ENCODE results near the gene TTC7B.
"Not testable (repeated sequence)": the region's sequence is repeated elsewhere in the genome, so short reads cannot be mapped to it uniquely, and the experiment has no call there.

The TTC7B gene, protein sequence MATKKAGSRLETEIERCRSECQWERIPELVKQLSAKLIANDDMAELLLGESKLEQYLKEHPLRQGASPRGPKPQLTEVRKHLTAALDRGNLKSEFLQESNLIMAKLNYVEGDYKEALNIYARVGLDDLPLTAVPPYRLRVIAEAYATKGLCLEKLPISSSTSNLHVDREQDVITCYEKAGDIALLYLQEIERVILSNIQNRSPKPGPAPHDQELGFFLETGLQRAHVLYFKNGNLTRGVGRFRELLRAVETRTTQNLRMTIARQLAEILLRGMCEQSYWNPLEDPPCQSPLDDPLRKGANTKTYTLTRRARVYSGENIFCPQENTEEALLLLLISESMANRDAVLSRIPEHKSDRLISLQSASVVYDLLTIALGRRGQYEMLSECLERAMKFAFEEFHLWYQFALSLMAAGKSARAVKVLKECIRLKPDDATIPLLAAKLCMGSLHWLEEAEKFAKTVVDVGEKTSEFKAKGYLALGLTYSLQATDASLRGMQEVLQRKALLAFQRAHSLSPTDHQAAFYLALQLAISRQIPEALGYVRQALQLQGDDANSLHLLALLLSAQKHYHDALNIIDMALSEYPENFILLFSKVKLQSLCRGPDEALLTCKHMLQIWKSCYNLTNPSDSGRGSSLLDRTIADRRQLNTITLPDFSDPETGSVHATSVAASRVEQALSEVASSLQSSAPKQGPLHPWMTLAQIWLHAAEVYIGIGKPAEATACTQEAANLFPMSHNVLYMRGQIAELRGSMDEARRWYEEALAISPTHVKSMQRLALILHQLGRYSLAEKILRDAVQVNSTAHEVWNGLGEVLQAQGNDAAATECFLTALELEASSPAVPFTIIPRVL

DNA sequence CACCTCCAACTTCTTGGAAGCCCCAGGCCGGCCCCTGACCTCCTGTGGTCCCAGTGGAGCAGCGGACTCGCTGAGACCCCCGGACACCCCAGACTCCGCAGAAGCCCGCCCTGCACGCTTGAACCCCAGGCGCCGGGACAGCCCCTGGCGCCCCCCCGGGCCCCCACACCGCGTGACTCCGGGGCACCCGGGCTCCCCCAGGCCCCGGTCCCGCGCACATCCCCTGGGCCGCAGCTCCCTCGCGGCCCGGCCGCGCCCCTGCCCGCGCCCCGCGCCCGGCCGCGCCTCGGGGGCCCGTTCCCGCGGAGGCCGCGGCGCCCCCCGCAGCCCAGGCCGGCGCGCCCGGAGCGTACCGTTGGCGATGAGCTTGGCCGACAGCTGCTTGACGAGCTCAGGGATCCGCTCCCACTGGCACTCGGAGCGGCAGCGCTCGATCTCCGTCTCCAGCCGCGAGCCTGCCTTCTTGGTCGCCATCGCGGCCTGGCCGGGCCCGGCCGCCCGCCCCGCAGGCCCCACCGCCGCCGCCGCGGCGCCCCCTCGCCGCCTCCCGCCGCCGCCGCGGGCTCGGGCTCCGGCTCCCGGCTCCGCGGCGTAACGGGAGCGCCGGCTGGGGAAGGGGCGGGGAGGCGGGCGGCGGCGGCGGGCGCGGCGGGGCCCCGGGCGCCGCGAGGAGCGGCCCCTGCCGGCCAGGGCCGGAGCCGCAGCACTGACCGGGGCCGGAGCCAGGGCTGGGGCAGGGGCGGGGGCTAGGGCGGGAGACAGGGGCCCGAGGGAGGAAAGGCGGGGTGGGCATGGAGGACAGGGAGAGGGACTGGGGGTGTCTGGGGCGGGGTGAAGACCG lies at the start of gene TTC7B:
Gene TTC7B (minus strand): TSS at position 609 of the 841 bp plus-strand sequence. CDS start 135 bp downstream, at position 474.
- DNase-seq (ENCODE audit: low spot score) = peak; percentile 94

GRCh38 chr14:90864741-90865140 lies 48.5 kb upstream of the TTC7B start:
- DNase-seq (ENCODE audit: low spot score) = no peak

DNA sequence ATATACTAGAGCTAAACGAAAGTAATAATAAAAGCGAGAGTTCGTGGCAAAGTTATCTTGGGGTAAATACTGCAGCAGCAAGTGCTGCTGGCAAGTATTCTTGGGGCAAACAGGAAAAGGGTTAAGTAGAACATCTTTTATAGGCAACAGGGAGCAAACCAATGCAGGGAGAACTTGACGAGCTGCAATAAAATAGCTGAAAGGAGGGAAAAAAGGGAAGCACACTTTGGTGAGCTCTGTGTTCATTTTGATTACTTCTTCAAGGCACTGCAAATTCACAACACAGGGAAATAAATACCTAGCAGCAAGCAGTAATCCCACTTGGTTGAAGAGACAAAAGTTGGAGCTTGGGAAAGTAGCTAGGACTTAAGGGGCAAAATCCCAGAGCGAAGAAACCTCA lies 42.3 kb upstream of the TTC7B start:
- DNase-seq (ENCODE audit: low spot score) = no peak

GRCh38 chr14:90857866-90858265 lies 41.6 kb upstream of the TTC7B start:
- DNase-seq (ENCODE audit: low spot score) = no peak

GRCh38 chr14:90856115-90856514 lies 39.9 kb upstream of the TTC7B start:
- not testable (repeated sequence) for DNase-seq (ENCODE audit: low spot score)

DNA sequence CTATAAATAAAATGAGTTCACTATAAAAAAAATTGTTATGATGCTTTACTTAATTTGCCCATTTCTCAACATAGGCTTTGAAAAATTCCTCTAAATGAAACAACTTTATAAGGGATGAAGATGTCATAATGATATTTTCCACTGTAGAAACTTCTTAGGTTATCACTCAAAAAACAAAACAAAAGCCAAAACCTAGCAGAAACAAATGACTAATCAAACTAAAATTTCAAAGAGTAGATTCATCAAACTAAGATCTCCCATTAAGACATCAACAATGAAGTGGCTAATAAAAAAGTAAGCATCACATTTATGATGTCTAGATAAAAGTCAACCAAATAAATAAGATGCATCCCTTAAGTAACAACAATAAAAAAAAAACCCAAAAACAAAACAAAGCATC lies 36.9 kb upstream of the TTC7B start:
- DNase-seq (ENCODE audit: low spot score) = no peak

GRCh38 chr14:90851327-90852036 lies 35.3 kb upstream of the TTC7B start:
- DNase-seq (ENCODE audit: low spot score) = no peak

DNA sequence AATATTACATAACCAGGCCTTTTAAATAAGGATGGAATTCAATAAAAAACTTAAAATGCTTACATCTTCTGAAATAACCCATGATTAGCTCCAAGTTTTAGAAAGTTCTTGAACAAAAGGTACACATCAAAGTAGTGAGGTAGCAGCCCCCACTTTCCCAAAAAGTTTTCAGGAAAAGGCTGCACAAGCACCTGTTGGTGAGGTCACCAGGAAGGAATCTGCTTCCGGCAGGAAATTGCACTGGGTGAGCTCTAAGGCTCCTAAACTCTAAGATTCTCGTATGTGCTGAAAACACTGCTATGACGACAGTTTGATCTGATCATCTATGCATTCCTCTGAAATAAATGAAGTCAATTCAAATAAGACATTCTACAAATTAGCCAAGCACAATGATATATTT lies 34.3 kb upstream of the TTC7B start:
- DNase-seq (ENCODE audit: low spot score) = no peak

- DNase-seq (ENCODE audit: low spot score) = no peak
Measured at GRCh38 chr14:90849787-90850444, 33.7 kb upstream of the TTC7B start.

DNA sequence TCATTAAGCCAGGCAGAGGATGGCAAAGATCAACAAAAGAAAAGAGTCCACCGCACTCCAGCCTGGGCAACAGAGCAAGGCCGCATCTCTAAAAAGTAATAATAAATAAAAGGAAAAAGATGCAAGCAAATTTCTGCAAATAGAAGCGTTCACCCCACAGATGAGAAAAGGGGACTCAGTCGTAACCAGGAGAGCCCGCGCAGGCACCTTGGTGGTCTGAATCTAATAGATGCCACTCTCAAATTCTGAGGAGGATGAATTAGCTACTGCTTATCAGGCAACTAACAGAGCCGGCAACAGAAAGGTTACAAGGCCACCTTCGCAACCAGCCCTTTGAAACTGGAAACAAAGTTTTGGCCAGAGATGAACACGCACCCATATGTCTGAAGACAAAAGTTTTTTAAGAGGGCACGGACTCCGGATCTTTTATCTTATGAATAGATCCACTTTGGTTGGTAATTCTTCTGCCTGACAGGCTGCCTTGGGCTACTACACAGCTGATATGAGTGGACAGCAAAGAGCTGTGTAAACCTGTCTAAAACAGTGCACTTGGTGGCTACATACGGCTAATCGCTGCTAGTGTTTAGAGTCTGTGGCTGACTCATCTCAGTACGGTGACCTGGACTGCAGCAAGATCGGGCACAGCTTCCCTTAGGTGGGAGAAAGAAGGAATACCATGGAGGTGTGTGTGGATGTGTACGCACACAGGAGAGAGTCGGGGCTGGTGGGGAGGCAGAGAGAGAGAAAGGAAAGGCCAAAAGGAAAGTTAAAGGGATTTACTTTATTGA lies 32.9 kb upstream of the TTC7B start:
- DNase-seq (ENCODE audit: low spot score) = no peak

DNA sequence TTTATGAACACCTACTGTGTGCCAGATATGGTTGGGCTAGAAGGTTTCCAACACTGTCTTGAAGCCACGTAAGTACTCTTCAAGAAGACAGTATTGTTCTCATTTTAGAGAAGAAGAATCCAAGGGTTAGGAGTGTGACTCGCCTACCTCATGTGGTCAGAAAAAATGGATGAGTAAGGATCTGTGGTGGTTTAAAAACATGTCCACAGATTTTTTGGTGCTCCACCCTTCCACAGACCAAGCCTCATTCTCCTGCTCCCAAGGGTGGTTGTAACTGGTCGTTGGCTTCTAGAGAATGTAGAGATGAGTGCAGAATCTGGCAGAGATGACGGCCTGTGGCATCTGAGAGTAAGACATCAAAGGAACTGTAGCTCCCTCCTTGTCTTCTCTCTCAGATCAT lies 30.3 kb upstream of the TTC7B start:
- DNase-seq (ENCODE audit: low spot score) = no peak

DNA sequence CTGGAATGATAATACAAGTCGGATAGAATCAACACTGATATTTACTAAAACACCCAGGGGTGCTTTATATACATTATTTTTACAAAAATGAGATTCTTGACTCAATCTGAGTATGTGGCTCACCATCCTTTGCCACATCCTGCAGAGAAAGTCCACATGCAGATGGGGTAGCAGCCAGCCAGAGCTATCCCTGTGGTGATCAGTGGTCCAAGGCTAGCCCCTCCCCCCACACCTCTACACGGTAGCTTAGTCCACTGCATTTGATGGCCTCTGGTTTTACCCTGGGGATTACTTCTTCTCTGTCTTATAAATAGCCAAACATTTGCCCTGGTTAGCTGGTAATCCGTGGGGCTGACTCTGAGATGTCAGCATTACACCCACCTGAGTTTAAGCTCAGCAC lies 28.1 kb upstream of the TTC7B start:
- DNase-seq (ENCODE audit: low spot score) = no peak

GRCh38 chr14:90842726-90843125 lies 26.5 kb upstream of the TTC7B start:
- no peak for DNase-seq (ENCODE audit: low spot score)

DNA sequence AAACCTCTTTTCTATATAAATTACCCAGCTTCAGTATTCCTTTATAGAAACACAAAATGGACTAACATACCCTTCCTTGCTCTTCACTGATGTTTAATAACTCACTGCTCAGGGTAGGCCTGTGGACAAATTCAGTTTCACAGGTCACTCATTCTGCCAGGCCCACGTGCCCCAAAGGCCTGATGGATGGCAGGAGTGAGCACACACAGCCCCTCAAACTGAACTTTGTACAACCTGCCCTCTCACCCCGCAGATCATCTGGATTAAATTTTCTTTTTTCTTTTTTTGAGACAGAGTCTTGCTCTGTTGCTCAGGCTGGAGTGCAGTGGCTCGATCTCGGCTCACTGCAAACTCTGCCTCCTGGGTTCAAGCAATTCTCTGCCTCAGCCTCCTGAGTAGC lies 24.4 kb upstream of the TTC7B start:
- DNase-seq (ENCODE audit: low spot score) = not testable (repeated sequence)

GRCh38 chr14:90839889-90840266 lies 23.6 kb upstream of the TTC7B start:
- no peak for DNase-seq (ENCODE audit: low spot score)

GRCh38 chr14:90839024-90839888 lies 23.0 kb upstream of the TTC7B start:
- peak; percentile 34 for DNase-seq (ENCODE audit: low spot score)

DNA sequence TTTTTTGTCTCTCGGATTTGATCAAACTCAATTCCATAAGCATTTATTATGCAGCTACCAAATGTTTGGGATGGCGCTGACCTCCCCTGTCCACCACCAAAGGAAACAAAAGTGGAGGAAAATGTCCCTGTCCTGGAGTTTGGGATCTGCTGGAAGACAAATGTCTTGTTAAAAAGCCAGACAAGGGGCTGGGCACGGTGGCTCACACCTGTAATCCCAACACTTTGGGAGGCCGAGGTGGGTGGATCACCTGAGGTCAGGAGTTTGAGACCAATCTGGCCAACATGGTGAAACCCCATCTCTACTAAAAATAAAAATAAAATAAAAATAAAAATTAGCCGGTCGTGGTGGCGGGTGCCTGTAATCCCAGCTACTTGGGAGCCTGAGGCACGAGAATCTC lies 22.3 kb upstream of the TTC7B start:
- DNase-seq (ENCODE audit: low spot score) = not testable (repeated sequence)

- no peak for DNase-seq (ENCODE audit: low spot score)
Measured at GRCh38 chr14:90837355-90837754, 21.1 kb upstream of the TTC7B start.

DNA sequence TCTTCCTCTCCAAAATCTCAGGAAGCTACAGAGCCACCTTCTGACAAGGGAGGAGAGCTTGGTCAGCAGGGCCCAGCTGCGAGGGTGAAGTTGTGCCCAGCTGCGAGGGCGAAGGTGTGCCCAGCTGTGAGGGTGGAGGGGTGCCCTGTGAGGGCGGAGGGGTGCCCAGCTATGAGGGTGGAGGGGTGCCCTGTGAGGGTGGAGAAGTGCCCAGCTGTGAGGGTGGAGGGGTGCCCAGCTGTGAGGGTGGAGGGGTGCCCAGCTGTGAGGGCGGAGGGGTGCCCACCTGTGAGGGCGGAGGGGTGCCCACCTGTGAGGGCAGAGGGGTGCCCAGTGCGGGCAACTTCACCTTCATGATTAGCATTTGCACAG lies 20.4 kb upstream of the TTC7B start:
- no peak for DNase-seq (ENCODE audit: low spot score)

All from AG08396 (cell line).